HG03457 (cell line): ENCODE results near the gene CABCOCO1.

Source experiments
- ATAC-seq: cut with Tn5 transposase; IDR thresholded peaks from one replicate; pipeline ENCODE4 v1.9.1; 2021; ENCODE audit warnings: moderate number of reproducible peaks; ENCODE audit not compliant: unreplicated experiment

The CABCOCO1 gene

DNA sequence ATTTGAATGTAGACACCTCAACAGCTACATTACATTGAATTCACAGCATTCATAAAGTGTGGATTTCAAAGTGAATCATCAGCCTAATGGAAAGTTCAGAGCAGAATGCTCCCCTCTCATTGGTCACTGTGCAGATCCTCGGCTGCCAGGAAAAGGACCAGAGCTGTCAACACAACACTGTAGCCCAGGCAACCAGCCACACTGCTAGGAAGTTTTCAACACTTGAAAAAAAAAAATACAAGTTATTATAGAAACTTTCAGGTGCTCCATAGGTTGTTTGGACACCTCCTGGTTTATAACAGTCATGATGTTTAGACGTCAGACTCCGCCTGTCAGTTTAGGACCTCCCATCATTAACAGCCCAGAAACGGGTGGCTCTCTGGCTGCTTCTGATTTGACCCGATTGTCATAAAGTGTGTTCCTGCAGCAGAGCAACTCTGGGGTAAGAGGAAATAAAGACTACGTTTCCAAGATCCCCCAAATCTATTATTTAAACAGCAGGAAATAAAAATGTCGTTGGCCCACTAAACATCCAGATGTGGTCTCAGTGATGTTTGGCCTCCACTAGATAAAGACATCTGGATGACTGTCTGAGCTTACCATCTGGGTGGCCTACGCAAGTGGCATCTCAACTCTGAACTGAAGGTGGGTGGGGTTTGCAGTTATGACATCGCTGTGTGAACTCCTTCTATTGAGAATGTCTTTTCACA lies 117.4 kb downstream of the CABCOCO1 start:
- ATAC-seq: no peak

DNA sequence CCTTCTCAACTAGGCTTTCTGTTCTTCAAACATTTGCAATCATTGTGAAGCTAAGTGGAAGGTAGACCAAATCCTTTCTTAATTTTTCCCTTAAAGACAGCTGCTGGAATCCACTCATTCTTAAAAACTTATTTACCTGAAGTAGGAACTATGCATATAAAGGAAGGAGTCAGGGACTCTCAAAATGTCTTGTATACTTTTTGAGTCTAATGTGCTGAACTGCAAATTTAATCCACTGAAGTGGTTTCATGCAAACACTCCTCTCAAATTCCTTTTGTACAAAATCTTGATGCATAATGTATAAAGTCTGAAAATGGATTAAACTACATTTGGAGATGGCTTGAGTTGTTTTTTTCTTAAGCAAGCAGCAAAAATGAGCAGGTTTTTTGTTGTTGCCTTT lies 118.0 kb downstream of the CABCOCO1 start:
- no peak for ATAC-seq

DNA sequence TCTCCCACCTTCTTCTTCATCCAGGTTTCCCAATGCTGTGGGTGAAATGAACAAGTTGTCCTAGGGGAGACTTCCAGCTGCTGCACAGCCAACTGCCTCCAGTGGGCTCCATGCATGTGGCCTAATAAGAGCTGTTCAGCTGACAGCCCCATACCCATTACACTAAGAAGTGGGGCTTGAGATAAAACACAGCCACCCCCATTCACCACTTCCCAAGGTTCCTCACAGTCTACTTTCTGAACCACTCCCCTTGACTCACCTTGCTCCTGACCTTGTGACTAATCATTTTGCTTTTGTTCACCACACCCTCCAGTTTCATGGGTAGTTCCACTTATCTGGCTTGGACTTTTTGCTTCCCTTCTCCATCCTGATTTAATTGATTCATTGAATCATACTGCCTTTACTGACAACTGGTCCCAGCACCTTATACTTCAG lies 119.3 kb downstream of the CABCOCO1 start:
- no peak for ATAC-seq

DNA sequence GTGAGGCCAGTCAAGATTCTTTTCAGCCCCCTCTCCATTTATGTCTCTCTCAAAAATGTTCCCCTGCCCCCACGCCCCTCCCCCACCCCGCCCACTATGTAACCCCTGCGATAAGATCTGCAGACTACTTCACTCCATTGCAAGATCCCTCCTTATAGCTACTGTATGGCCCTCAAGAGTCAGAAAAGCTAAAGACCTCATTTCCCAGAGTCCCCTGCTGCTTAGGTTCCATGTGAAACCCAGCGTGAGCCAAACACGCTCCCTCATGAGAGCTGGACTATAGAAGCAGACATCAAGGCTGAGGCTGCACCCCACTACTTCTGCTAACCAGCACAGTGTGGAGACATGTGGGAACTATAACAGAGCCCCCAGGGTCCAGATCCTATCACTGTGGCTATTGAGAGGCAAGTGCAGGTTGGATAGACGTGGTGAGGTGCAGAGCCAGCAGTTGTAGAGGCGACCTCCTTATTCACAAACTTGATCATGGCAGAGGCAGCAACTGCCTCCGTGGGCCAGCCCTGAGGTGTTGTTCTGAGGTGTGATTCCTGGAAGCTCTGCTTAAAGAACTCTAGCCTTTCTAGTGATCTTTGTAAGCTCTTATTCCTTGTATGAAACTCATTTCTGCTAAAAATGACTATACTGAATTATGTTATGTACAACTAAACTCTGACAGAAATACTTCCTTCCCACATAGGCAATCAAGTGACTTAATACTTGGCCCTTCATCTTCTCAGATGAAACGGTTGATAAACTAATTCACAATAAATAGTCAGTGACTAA lies 121.8 kb downstream of the CABCOCO1 start:
- ATAC-seq: no peak

DNA sequence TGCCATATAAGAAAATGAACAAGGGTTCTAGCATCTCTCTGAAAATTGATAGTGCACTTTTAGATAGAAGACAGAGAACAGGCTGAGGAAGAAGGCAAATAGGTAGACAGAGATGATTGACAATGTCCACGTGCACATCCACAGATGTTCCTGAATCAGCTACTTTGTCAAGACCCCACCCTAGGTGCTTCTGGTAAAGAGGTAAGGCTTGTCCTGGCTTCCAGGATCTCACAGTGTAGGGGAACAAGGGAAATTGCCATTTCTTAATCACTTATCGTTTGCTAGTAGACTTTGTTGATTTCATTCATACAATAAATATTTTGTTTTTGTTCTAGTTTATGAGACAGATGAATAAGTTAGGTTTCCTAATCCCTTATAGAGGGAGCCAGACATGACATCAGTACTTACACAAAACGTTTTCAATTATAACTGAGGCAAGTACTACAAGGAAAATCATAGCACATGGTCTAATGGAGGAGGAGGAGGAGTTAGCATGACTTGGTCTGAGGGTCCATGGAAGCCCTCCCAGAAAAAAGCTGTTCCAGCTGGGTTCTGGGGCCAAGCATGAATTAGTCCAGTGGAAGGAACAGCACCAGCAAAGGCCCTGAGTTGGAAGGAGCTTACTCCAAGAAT lies 122.9 kb downstream of the CABCOCO1 start:
- ATAC-seq: no peak

DNA sequence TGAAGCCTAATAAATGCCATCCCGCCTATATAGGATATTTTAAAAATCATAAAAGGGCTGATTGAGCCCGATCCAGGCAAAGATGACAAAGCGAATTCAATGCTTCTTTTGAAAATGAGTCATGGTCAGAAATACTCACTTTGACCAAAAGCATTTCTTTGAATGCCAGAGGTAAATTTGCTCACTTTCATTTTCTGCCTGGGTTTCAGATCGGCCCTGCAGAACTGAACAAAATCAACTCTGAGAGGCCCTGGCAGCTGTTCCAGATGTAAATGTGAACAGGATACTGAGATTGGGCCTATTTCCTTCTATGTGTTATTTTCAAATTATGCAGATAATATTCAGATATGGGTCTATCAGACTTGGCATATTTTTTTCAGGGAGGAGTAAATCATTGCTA lies 124.0 kb downstream of the CABCOCO1 start:
- peak; percentile 97 for ATAC-seq

DNA sequence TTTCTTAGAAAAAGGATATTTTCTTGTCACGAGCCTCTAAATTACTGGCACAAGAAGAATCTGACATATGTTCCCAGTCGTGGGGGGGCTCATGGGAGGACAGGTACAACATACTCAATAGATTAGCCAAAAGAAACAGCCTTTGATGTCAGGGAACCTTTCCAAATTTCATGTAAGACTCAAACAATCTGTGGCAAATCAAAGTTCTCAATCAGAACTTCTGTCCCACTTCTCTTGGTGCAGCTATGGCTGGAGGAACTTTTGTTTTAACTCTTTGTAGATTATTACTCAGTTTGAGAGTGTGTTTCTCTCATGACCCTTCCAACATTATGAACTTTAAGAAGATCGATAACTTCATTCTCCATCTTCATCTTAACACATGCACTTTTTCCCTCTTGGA lies 124.4 kb downstream of the CABCOCO1 start:
- no peak for ATAC-seq

DNA sequence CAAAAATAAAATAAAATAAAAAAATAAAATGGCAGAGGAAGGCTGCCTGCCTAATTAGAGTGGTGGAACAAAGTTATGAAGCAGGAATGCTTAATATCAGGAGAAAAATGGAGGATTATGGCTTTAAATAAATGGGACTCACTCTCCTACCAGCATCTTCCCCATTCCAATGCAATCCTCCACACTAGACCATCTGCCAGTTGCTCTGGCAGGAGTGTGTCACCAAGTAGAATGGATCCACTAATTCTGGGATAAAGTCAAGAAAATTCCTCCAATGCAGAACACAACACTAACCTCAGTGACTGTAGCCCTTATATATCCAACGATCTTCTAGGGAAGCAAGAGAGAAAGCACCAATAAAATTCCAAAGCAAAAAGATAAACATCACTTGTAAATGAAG lies 126.3 kb downstream of the CABCOCO1 start:
- no peak for ATAC-seq

DNA sequence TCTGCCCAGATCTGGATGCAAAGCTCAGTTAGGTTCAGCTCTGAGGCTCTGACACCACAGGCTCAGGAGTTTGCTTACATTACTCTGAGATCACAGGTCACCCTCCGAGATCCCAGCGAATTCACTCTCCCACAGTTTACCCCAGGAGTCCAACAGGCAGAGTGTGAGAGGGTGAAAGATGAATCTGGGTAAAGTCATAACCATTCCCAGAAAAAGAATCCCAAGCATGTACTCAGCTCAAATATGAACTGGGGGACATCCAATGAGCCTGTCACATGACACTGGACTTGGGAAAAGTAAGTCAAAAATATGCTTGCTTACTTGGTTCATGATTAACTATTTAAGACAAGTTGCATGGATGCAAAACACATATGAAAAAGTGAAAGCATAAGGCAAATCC lies 128.5 kb downstream of the CABCOCO1 start:
- no peak for ATAC-seq

DNA sequence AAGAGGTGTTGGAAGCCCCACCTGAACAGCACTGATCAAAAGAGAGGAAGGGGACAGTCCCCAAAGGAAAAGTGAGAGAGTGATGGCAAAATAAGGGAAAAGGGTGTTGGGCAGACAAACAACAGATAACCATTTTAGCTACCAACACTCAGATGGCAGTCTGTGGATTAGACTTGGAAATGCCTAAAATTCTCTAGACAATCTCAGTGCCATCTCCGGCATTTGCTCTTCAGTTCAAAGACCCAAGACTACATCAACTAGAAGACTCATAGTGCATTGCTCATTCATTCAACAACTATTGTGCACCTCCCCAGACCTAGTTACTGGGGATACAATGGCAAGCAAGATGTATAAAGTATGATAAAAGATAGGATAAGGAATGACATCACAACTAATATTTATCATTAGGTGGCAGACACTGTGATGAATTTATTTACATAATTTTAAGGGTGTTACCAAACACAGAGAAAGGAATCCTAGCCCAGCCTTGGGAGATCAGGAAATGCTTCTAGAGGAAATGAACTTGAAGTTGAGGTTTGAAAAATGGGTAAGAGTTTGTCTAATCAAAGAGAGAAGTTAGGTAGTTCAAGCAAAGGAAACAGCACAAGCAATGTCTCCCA lies 129.5 kb downstream of the CABCOCO1 start:
- ATAC-seq: no peak

DNA sequence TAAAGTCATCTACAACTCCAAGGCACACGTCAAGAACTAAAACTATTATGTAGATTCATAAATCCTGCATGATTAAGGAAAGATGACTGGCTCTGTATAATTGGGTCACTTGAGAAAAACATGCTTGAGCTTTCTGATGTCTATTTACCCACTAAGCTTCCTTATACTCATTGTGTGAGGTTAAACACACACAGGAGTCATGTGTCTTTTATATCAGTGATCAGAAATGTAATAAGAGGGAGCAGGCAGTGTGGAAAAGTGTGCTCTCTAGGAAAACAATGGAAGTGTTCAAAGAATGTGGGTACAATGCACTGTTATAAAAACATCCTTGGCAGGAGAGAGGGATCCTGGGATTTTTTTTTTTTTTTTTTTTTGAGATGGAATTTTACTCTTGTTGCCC lies 130.2 kb downstream of the CABCOCO1 start:
- no peak for ATAC-seq

DNA sequence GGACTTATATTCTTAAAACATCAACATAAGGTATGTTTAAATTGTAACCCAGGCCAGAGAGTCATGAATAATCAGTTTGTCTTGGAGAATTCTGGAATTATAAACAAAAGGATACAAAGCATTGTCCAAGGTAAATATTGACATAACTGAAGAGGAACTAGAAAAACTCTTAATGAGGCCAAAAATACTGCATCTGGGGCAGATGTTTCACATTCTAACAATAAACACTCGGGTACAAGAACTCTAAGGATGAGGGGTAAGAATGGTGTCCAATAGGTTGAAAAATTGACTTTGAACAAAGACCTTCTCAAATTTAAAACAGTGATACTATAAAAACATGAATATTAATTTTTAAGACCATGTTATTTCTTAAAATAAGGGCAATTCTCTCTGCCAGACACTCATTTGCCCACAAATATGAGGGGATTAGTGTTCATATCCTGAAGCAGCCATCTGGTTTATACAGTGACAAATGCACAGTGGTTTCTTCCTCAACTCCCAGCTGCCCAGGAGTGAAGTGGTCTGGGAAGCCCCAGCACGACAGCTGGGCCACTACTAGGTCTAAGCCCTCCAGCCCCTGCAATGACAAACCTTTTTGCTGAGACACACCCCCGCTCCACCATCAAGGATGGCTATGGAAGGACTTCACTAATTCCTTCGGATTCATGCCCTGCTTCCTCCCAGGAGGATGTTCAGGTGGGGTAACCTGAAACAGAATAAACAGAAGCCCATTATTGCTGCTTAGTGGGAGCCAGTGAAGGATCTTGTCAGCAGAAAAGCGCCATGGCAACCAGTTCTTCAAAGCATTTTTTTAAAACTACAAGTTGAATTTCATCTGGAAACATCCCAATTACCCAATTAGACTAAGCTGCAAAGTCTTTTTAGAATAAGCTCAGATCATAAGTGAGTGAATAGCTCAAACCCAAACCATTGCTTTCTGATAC lies 131.3 kb downstream of the CABCOCO1 start:
- no peak for ATAC-seq

DNA sequence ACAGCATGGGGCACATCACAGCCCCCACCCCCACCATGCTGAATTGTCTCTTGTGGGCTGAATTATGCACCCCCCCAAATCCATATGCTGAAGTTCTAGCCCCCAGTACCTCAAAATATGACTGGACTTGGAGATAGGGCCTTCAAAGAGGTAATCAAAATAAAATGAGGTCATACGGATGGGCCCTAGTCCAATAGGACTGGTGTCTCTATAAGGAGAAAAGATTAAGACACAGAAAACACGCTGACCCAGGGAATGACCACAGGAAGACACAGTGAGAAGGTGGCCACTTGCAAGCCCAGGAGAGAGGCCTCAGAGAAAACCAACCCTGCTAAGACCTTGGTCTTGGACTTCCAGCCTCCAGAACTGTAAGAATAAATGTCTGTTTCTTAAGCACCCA lies 132.4 kb downstream of the CABCOCO1 start:
- ATAC-seq: no peak

DNA sequence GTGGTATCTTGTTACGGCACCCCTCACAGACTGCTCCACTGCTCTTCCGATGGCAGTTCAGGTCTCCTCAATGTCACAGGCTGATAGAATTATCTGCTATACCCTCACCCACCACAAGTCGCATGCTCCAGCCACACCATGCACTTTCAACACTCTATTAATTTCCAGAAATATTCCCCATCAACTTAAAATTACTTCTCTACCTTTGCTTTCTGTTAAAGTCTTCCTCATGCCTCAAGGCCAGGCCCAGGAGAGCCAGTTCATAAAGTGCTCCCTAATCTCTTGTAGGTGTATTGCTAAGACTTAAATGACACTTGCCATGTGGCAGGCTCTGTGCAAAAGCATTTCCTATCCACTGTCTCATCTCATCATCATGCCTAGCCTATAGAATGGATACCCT lies 132.8 kb downstream of the CABCOCO1 start:
- ATAC-seq: no peak

DNA sequence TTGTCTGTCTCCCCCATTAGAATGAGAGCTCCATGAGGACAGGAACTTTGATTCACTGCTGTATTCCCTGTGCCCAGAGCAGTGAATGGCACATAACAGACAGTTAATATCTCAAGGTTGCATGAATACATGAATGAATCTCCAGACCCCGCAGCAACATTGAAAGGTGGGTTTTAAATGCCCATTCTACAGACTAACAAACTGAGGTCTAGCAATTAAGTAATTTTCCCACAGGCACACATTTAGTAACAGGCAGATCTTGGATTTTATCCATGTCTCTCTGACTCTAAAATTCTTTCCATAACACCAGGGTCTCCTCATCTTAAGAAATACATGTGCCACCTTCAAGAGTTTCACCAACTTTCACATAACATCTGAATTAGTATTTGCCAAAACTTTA lies 134.1 kb downstream of the CABCOCO1 start:
- ATAC-seq: no peak

DNA sequence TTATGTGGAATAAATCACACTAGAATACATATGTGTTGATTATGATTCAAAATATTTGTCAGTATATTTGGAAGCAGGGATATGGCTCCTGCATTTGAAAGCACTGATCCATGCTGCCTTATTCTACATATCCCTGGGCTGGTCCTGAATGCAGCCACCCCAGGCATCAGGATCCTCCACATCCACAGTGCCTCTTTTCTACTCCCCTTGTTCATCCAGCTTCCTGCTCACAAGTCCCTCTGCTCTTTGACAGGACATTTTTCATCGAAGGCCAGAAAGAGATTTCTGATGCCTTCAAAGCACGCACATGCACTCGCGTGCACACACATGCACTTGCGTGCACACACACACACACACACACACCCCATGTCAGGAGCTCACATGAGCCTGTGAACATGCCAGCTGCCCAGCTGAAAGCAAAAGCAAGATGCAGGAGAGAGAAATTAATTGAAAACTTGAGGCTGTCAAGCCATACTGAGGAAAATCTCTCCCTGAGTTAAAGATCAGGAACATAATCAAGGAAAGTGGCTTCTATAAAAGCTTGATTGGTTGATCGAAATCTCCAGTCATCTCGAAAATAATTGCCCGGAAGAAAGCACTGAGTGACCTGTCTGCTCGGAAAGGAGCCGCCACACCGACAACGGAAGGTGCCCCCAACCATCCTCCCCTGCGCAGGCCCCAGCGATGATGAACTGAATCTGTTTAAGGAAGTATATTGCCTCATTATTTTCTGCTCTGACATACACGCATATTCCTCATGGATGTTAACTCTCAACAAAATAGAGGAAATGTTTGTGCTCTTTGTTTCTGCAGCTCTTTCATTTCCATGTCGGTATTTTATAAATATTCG lies 134.8 kb downstream of the CABCOCO1 start:
- no peak for ATAC-seq

DNA sequence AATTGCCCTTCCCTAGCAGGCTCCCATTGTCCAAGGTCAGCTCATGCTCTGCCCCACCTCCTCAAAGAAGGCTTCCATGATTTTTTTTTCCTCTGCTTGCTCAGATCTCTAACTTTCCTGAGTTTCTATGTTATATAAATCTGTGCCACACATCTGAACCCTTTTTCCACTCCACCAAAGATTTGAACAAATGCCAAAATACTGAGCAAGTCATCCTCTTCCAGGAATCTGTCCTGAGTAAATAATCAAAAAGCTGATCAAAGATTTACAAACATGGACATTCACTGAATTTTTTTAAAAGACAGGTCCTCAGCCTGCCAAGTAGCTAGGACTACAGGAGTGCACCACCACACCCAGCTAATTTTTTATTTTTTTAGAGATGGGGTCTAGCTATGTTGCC lies 136.0 kb downstream of the CABCOCO1 start:
- no peak for ATAC-seq

DNA sequence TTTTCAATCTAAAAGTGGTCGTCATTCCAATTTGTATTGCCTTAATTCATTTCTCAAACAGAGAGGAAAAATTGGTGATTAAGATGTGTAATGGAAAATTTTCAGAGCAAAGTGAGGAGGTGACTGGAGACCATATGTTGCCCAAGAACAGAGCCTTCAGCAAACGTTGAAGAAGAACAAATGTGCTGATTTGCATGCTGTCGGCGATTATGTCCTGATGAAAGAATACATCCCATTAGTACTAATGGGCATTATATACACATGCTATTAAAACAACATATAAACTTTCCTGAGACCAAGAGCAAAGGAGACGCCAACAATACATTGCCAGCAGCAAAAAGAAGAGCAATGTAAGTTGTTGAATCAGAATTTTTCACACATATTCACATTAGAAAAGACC lies 138.8 kb downstream of the CABCOCO1 start:
- no peak for ATAC-seq

DNA sequence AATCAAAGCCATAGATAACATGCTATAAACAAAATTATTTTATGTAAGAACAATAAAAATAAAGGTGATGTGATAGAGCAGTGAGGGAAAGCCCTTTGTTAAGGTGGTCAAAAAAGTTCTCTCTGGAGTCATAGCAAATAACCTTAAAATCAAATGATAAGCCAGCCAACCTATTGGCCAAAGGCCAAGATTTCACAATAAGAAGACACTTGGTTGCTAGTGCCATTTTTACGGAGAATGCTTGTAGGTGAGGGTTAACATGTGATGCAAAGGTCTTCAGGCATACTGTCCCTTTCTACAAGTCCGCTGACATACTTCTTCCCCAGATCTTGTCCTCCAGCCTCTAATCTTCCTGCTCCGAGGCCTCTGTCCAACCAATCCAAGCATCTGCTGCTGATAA lies 140.5 kb downstream of the CABCOCO1 start:
- no peak for ATAC-seq

DNA sequence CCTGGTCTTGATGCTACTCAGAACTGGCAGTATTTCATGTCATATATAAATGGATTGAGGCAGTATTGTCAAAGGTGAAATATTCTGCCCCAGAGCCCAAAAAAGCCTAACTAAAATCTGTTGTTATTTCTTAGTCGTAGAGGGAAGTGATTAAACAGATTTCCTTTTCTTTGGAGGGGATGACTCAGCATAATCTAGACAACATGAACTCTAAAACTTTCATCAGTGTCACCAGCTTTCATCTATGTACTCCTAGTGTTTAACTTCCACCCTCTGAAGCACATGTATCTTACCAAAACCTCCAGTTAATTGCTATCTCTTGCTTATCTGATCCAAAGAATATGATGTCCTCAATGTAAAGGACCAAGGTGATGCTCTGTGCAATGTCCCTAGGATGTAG lies 141.7 kb downstream of the CABCOCO1 start:
- no peak for ATAC-seq
